ENCODE data around the gene DDX54. TPM values are rescaled to one million over a fixed set of nuclear protein-coding genes. Genes with fewer than 3 reads are reported as not detected.
"Not testable (repeated sequence)": the region's sequence is repeated elsewhere in the genome, so short reads cannot be mapped to it uniquely, and the experiment has no call there.

Gene DDX54
- total RNA-seq, 2 donors from 2014 or later: 81.4 to 82.7 TPM

GRCh38 chr12:113224955-113225354, 39.7 kb upstream of the DDX54 start:
- no peaks in the 10 kb centered on the region for H3K9me3 Mint-ChIP-seq
- H3K4me1 Mint-ChIP-seq (ENCODE audit: low read depth): peaks cover 56% of the 10 kb centered on the region
- no peak for DNase-seq
- H3K36me3 Mint-ChIP-seq (ENCODE audit: insufficient read depth in 2 of 2): peaks cover 2 to 21% of the 10 kb centered on the region in 2 donors
- ATAC-seq (replicated peaks in 1 of 2): no peak
- no peaks in the 10 kb centered on the region for H3K27me3 Mint-ChIP-seq (ENCODE audit: low read depth)
- no peak overlapping the region for H3K27ac Mint-ChIP-seq
- H3K4me3 Mint-ChIP-seq: no peak overlapping the region

- peak overlapping the region; percentile 82 for H3K27ac Mint-ChIP-seq
- H3K9me3 Mint-ChIP-seq: no peaks in the 10 kb centered on the region
- no peaks in the 10 kb centered on the region for H3K27me3 Mint-ChIP-seq (ENCODE audit: low read depth)
- H3K4me1 Mint-ChIP-seq (ENCODE audit: low read depth): peaks cover 39% of the 10 kb centered on the region
- no peak for DNase-seq
- H3K4me3 Mint-ChIP-seq: peak overlapping the region; percentile 87 to 91
- ATAC-seq (replicated peaks in 1 of 2): no peak
- H3K36me3 Mint-ChIP-seq (ENCODE audit: insufficient read depth in 2 of 2): peaks cover 2 to 11% of the 10 kb centered on the region in 2 donors
Measured at GRCh38 chr12:113222730-113223531, 37.7 kb upstream of the DDX54 start.

DNA sequence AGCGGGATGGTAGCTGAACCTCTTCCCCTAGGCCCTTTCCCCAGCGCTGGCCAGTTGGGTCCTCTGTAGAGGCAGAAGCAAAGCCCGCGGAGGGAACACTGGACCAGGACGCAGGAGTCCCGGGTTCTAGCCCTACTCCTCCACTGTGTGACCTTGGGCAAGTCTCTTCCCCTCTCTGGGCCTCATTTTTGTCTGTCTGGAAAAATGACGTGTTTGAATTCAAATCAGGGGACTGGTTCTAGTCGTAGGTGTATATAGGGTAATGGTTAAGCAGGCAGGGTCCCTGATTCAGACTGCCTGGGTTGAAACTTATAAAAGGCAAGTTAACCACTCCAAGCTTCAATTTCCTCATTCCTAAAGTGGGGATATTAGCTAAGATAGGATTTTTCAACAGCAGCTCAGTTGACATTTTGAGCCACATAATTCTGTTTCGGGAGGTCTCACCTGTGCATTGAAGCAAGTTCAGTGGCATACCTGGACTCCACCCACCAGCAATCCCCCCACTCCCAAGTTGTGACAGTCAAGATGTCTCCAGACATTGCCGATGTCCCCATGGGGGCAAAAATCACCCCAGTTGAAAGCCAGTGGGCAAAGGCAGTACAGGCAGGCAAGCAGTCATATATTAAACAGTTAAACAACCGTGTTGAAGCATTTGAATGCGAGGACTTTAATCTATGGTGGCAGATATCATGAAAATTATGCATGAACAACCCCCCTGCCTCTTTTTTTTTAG, 36.9 kb upstream of the DDX54 start:
- Mint-ChIP-seq H3K4me3 (peak overlapping the region; percentile 87 to 91), H3K9me3 (no peaks in the 10 kb centered on the region), H3K36me3 (ENCODE audit: insufficient read depth in 2 of 2) (peaks cover 0 to 4% of the 10 kb centered on the region in 2 donors), H3K27ac (peak overlapping the region; percentile 82), H3K4me1 (ENCODE audit: low read depth) (peaks cover 42% of the 10 kb centered on the region), H3K27me3 (ENCODE audit: low read depth) (no peaks in the 10 kb centered on the region)
- no peak for ATAC-seq (replicated peaks in 1 of 2)
- peak in 1 of 2 donors; percentile 37 for DNase-seq

DNA sequence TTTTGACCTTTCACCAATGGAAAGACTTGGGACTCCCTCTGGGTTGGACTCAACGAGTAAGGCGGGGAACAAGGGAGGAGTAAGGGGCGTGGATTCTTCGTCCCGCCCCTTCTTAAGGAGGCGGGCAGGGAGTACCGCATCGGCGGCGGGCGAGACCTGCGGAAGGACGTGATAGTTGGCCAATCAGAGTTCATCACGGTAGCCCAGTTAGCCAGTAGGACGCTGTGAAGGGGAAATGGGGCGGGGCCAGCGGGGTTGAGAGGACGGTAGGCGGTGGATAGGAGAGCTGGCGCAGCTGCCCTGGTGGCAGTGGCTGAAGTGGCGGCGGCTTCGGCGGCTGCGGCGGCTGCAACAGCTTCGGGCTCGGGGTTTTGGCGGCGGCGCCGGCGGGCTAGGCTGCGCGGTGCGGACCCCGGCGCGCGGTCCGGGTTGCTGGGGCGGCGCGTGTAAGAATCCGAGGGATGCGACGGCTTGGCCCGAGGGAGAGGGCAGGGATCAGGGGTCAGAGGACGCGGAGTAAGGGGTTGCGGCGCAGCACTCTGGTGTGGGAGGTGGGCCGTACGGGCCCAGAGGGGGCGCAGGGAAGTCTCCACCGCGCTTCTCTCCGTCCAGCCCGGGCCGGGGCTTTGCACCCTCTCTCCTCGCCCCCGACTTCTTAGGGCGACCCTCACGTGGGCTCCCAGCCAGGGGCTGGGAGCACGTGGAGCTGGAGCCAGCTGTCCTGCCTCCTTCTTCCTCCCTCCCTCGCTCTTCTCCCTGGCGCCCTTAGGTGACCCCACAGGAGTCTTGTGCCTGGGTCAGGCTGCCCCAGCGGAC, 36.1 kb upstream of the DDX54 start, which contains the start of gene TPCN1:
TSS of gene TPCN1 (plus strand) at position 284 of the 816 bp plus-strand sequence. CDS start 5,389 bp downstream, outside the sequence.
- Mint-ChIP-seq H3K4me3 (peak within 1 kb of the TSS; percentile 87 to 91), H3K27me3 (ENCODE audit: low read depth) (no peaks in the 10 kb centered on the region), H3K36me3 (ENCODE audit: insufficient read depth in 2 of 2) (no peaks in the 10 kb centered on the region)

GRCh38 chr12:113220593-113221180, 35.4 kb upstream of the DDX54 start:
- H3K36me3 Mint-ChIP-seq (ENCODE audit: insufficient read depth in 2 of 2): no peaks in the 10 kb centered on the region
- H3K27me3 Mint-ChIP-seq (ENCODE audit: low read depth): no peaks in the 10 kb centered on the region
- no peaks in the 10 kb centered on the region for H3K9me3 Mint-ChIP-seq
- no peak for ATAC-seq (replicated peaks in 1 of 2)
- peaks cover 55% of the 10 kb centered on the region for H3K4me1 Mint-ChIP-seq (ENCODE audit: low read depth)
- H3K4me3 Mint-ChIP-seq: peak overlapping the region; percentile 87 to 91
- H3K27ac Mint-ChIP-seq: peak overlapping the region; percentile 87
- no peak for DNase-seq

More for the DNA sequence above, 36.1 kb upstream of the DDX54 start, which contains the start of gene TPCN1:
- ATAC-seq (replicated peaks in 1 of 2): peak; percentile 92 to 94
- Mint-ChIP-seq H3K9me3 (no peaks in the 10 kb centered on the region), H3K27ac (peak within 1 kb of the TSS; percentile 87), H3K4me1 (ENCODE audit: low read depth) (peaks cover 48% of the 10 kb centered on the region)
- peak; percentile 99 to 100 for DNase-seq

- ATAC-seq (replicated peaks in 1 of 2) (no peak), DNase-seq (no peak)
- Mint-ChIP-seq H3K4me3 (no peak overlapping the region), H3K9me3 (no peaks in the 10 kb centered on the region), H3K4me1 (ENCODE audit: low read depth) (peaks cover 63% of the 10 kb centered on the region), H3K36me3 (ENCODE audit: insufficient read depth in 2 of 2) (peaks cover 0 to 4% of the 10 kb centered on the region in 2 donors), H3K27me3 (ENCODE audit: low read depth) (no peaks in the 10 kb centered on the region), H3K27ac (no peak overlapping the region)
Measured at GRCh38 chr12:113216027-113216426, 30.7 kb upstream of the DDX54 start.

GRCh38 chr12:113214895-113215400, 29.7 kb upstream of the DDX54 start:
- ATAC-seq (replicated peaks in 1 of 2): peak; percentile 66 to 76
- Mint-ChIP-seq H3K4me1 (ENCODE audit: low read depth) (peaks cover 65% of the 10 kb centered on the region), H3K27ac (peak overlapping the region; percentile 57), H3K27me3 (ENCODE audit: low read depth) (no peaks in the 10 kb centered on the region), H3K9me3 (peaks cover 0 to 2% of the 10 kb centered on the region in 2 donors), H3K4me3 (peak overlapping the region; percentile 51 to 63), H3K36me3 (ENCODE audit: insufficient read depth in 2 of 2) (peaks cover 0 to 8% of the 10 kb centered on the region in 2 donors)
- peak in 1 of 2 donors; percentile 12 for DNase-seq

DNA sequence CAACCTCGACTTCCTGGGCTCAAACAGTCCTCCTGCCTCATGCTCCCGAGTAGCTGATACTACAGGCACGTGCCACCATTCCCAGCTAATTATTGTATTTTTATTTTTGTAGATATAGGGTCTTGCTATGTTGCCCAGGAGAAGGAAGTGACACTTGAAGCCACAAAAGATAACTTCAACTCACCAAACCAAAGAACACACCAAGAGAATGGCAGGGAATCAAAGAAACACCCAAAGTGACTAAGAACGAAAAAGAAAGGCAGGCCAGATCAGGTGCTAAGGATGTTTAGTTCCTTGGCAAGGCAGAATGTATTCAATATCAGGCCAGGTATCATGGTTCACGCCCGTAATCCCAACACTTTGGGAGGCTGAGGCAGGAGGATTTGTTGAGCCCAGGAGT, 25.9 kb upstream of the DDX54 start:
- Mint-ChIP-seq H3K4me1 (ENCODE audit: low read depth) (peaks cover 84% of the 10 kb centered on the region), H3K9me3 (peaks cover 0 to 2% of the 10 kb centered on the region in 2 donors), H3K27me3 (ENCODE audit: low read depth) (no peaks in the 10 kb centered on the region), H3K4me3 (peak overlapping the region in 1 of 2 donors; percentile 25), H3K36me3 (ENCODE audit: insufficient read depth in 2 of 2) (peaks cover 2 to 11% of the 10 kb centered on the region in 2 donors), H3K27ac (no peak overlapping the region)
- DNase-seq (no peak), ATAC-seq (replicated peaks in 1 of 2) (no peak)

GRCh38 chr12:113208041-113208934, 23.0 kb upstream of the DDX54 start:
- H3K27ac Mint-ChIP-seq: peak overlapping the region; percentile 81
- peaks cover 0 to 2% of the 10 kb centered on the region in 2 donors for H3K9me3 Mint-ChIP-seq
- H3K27me3 Mint-ChIP-seq (ENCODE audit: low read depth): no peaks in the 10 kb centered on the region
- peaks cover 3 to 11% of the 10 kb centered on the region in 2 donors for H3K36me3 Mint-ChIP-seq (ENCODE audit: insufficient read depth in 2 of 2)
- H3K4me1 Mint-ChIP-seq (ENCODE audit: low read depth): peaks cover 73% of the 10 kb centered on the region
- peak; percentile 81 to 84 for DNase-seq
- peak; percentile 91 for ATAC-seq (replicated peaks in 1 of 2)
- H3K4me3 Mint-ChIP-seq: peak overlapping the region; percentile 70 to 82

- DNase-seq (peak in 1 of 2 donors; percentile 23), ATAC-seq (replicated peaks in 1 of 2) (peak; percentile 4 to 5)
- peaks cover 73% of the 10 kb centered on the region for H3K4me1 Mint-ChIP-seq (ENCODE audit: low read depth)
- H3K36me3 Mint-ChIP-seq (ENCODE audit: insufficient read depth in 2 of 2): peaks cover 3 to 9% of the 10 kb centered on the region in 2 donors
- H3K9me3 Mint-ChIP-seq: peaks cover 0 to 2% of the 10 kb centered on the region in 2 donors
- peak overlapping the region; percentile 81 for H3K27ac Mint-ChIP-seq
- H3K4me3 Mint-ChIP-seq: peak overlapping the region; percentile 70 to 82
- no peaks in the 10 kb centered on the region for H3K27me3 Mint-ChIP-seq (ENCODE audit: low read depth)
Measured at GRCh38 chr12:113207613-113208040, 22.3 kb upstream of the DDX54 start.

DNA sequence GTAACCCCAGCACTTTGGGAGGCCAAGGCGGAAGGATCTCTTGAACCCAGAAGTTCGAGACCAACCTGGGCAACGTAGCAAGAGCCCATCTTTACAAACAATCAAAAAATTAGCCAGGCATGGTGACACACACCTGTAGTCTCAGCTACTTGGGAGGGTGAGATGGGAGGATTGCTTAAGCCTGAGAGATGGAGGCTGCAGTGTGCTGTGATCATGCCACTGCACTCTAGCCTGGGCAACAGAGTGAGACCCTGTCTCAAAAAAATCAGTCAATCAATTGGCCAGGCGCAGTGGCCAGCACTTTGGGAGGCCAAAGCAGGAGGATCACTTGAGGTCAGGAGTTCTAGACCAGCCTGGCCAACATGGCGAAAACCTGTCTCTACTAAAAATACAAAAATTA, 21.5 kb upstream of the DDX54 start:
- H3K4me3 Mint-ChIP-seq; ATAC-seq (replicated peaks in 1 of 2): not testable (repeated sequence)

More for the DNA sequence above, 21.5 kb upstream of the DDX54 start:
- DNase-seq; H3K9me3 Mint-ChIP-seq; H3K27me3 Mint-ChIP-seq (ENCODE audit: low read depth); H3K36me3 Mint-ChIP-seq (ENCODE audit: insufficient read depth in 2 of 2): not testable (repeated sequence)
- peaks cover 73% of the 10 kb centered on the region for H3K4me1 Mint-ChIP-seq (ENCODE audit: low read depth)
- peak overlapping the region; percentile 75 for H3K27ac Mint-ChIP-seq

Data from activated T-cell treated with anti-CD3 and anti-CD28 coated beads, Interleukin-2, amount 50 U/mL, for 72 hours (primary cell).